GM10847 (cell line): Measurements from ENCODE around the gene PNKP.

Experiments
- POLR2A ChIP-seq: IDR thresholded peaks from 2 replicates; pipeline ENCODE4 v1.6.1; 2011; ENCODE audit not compliant: insufficient read length; ENCODE audit errors: extremely low read depth

PNKP gene

GRCh38 chr19:49859682-49860335 lies 7.6 kb downstream of the PNKP start:
- TF ChIP-seq POLR2A: no peak

- TF ChIP-seq POLR2A: no peak
These were observed 9.0 kb downstream of the PNKP start for GRCh38 chr19:49858088-49858985.

GRCh38 chr19:49857838-49858087 lies 9.6 kb downstream of the PNKP start:
- no peak for TF ChIP-seq POLR2A

- peak; percentile 20 for TF ChIP-seq POLR2A
These were observed 10.1 kb downstream of the PNKP start for GRCh38 chr19:49857061-49857837.

- TF ChIP-seq POLR2A: no peak
These were observed 10.8 kb downstream of the PNKP start for GRCh38 chr19:49856574-49857021.

GRCh38 chr19:49855676-49856573 lies 11.5 kb downstream of the PNKP start:
- no peak for TF ChIP-seq POLR2A

- TF ChIP-seq POLR2A: no peak
These were observed 12.1 kb downstream of the PNKP start for GRCh38 chr19:49855277-49855675.

GRCh38 chr19:49854378-49855263 lies 12.8 kb downstream of the PNKP start:
- no peak for TF ChIP-seq POLR2A

GRCh38 chr19:49853852-49854377 lies 13.5 kb downstream of the PNKP start:
- no peak for TF ChIP-seq POLR2A

GRCh38 chr19:49852631-49853126 lies 14.7 kb downstream of the PNKP start:
- TF ChIP-seq POLR2A: no peak

GRCh38 chr19:49851456-49852259 lies 15.7 kb downstream of the PNKP start:
- TF ChIP-seq POLR2A: no peak

- TF ChIP-seq POLR2A: peak; percentile 62
These were observed 16.7 kb downstream of the PNKP start, which contains the start of gene PTOV1 for GRCh38 chr19:49850487-49851342. PTOV1 (plus strand) TSS chr19:49851159.
